ENCODE data around the gene ZNF385B. TPM values are rescaled to one million over a fixed set of nuclear protein-coding genes. Genes with fewer than 3 reads are reported as not detected.

ZNF385B gene
- total and polyA plus RNA-seq, 2 donors (not counting 1 experiment from before 2014, with no cell fraction given), result not detected

GRCh38 chr2:179645047-179645446 lies 216.4 kb downstream of the ZNF385B start:
- Histone ChIP-seq H3K79me2 (ENCODE audit: control insufficient read depth, insufficient read depth, low read length) (no peaks in the 10 kb centered on the region), H4K20me1 (ENCODE audit: control insufficient read depth, insufficient read depth, low read length, poor library complexity, severe bottlenecking) (no peaks in the 10 kb centered on the region), H3K9ac (ENCODE audit: low read length) (no peak overlapping the region), H3K27me3 (replicated peaks in 1 of 4; ENCODE audit: control extremely low read depth in 1 of 4, control insufficient read depth in 3 of 4, insufficient read depth in 4 of 4, low read length in 3 of 4) (no peaks in the 10 kb centered on the region), H3K27ac (ENCODE audit: low read length in 2 of 2) (no peak overlapping the region), H2AFZ (ENCODE audit: insufficient read depth, low read depth, low read length, poor library complexity, severe bottlenecking) (no peak overlapping the region), H3K36me3 (replicated peaks in 1 of 2; ENCODE audit: control extremely low read depth in 1 of 2, control insufficient read depth in 1 of 2, extremely low read depth in 1 of 2, insufficient read depth in 2 of 2, low read length in 1 of 2) (no peaks in the 10 kb centered on the region), H3K4me1 (ENCODE audit: control insufficient read depth in 2 of 2, insufficient read depth in 2 of 2, low read length in 2 of 2) (no peaks in the 10 kb centered on the region), H3K4me3 (ENCODE audit: control extremely low read depth in 1 of 5, extremely low read depth in 1 of 5, insufficient read depth in 1 of 5, low read depth in 2 of 5, low read length in 4 of 5) (no peak overlapping the region), H3K4me2 (replicated peaks; ENCODE audit: low read depth, low read length, poor library complexity, severe bottlenecking) (no peak overlapping the region), H3K9me3 (ENCODE audit: control extremely low read depth in 1 of 3, control insufficient read depth in 2 of 3, insufficient read depth in 1 of 3, low read length in 2 of 3) (no peaks in the 10 kb centered on the region)
- ATAC-seq (ENCODE audit: low read depth), result no peak
- Mint-ChIP-seq H3K27me3 (peaks cover 3% of the 10 kb centered on the region), H3K27ac (no peak overlapping the region), H3K9me3 (ENCODE audit: insufficient read depth) (no peaks in the 10 kb centered on the region), H3K4me1 (no peaks in the 10 kb centered on the region), H3K4me3 (no peak overlapping the region)
- DNase-seq, result no peak
- intact Hi-C loops (cut with micrococcal nuclease), result no loop called here
- TF ChIP-seq CTCF (IDR thresholded peaks at IDR 0.05), result no peak
- CTCF ChIA-PET, result no interaction called here
- WGBS (ENCODE audit: insufficient coverage), result 92% methylated on average over 2 of the region's 2 CpGs
- POLR2A ChIA-PET, result no interaction called here

GRCh38 chr2:179642462-179642861 lies 218.9 kb downstream of the ZNF385B start:
- Histone ChIP-seq H3K4me3 (ENCODE audit: control extremely low read depth in 1 of 5, extremely low read depth in 1 of 5, insufficient read depth in 1 of 5, low read depth in 2 of 5, low read length in 4 of 5) (no peak overlapping the region), H3K4me2 (replicated peaks; ENCODE audit: low read depth, low read length, poor library complexity, severe bottlenecking) (no peak overlapping the region), H3K27me3 (replicated peaks in 1 of 4; ENCODE audit: control extremely low read depth in 1 of 4, control insufficient read depth in 3 of 4, insufficient read depth in 4 of 4, low read length in 3 of 4) (no peaks in the 10 kb centered on the region), H3K36me3 (replicated peaks in 1 of 2; ENCODE audit: control extremely low read depth in 1 of 2, control insufficient read depth in 1 of 2, extremely low read depth in 1 of 2, insufficient read depth in 2 of 2, low read length in 1 of 2) (no peaks in the 10 kb centered on the region), H3K9me3 (ENCODE audit: control extremely low read depth in 1 of 3, control insufficient read depth in 2 of 3, insufficient read depth in 1 of 3, low read length in 2 of 3) (no peaks in the 10 kb centered on the region), H2AFZ (ENCODE audit: insufficient read depth, low read depth, low read length, poor library complexity, severe bottlenecking) (no peak overlapping the region), H3K9ac (ENCODE audit: low read length) (no peak overlapping the region), H4K20me1 (ENCODE audit: control insufficient read depth, insufficient read depth, low read length, poor library complexity, severe bottlenecking) (no peaks in the 10 kb centered on the region), H3K79me2 (ENCODE audit: control insufficient read depth, insufficient read depth, low read length) (no peaks in the 10 kb centered on the region), H3K4me1 (ENCODE audit: control insufficient read depth in 2 of 2, insufficient read depth in 2 of 2, low read length in 2 of 2) (no peaks in the 10 kb centered on the region), H3K27ac (ENCODE audit: low read length in 2 of 2) (no peak overlapping the region)
- H3K27ac Mint-ChIP-seq, result no peak overlapping the region
- CTCF ChIA-PET, result no interaction called here
- no peaks in the 10 kb centered on the region for H3K9me3 Mint-ChIP-seq (ENCODE audit: insufficient read depth)
- DNase-seq, result no peak
- H3K27me3 Mint-ChIP-seq, result peaks cover 3% of the 10 kb centered on the region
- H3K4me1 Mint-ChIP-seq, result no peaks in the 10 kb centered on the region
- intact Hi-C loops (cut with micrococcal nuclease), result no loop called here
- TF ChIP-seq CTCF (IDR thresholded peaks at IDR 0.05) (no peak), EZH2 (IDR thresholded peaks at IDR 0.05; ENCODE audit: borderline replicate concordance, insufficient read depth, low read depth, low read length, poor library complexity, severe bottlenecking) (no peak)
- POLR2A ChIA-PET, result no interaction called here
- H3K4me3 Mint-ChIP-seq, result no peak overlapping the region
- ATAC-seq (ENCODE audit: low read depth), result no peak
- WGBS (ENCODE audit: insufficient coverage), result no CpG with 5 or more reads among the region's 2 CpGs

Measured in B cell (primary cell).